H1 (cell line): ENCODE measurements around the gene SULF2. TPM values are rescaled to one million over a fixed set of nuclear protein-coding genes. Genes with fewer than 3 reads are reported as not detected.

Experiments used
- CTCF ChIA-PET: fragments of 300-600 bp; sonication (Branson Sonifier 250); formaldehyde crosslinking; loops from one replicate; lab custom pipeline; 2021; ENCODE audit not compliant: partially characterized antibody; lab: Charles Lee
- POLR2A ChIA-PET: fragments of 300-600 bp; sonication (Branson Sonifier 250); formaldehyde crosslinking; loops from one replicate; lab custom pipeline; 2021; ENCODE audit warnings: inconsistent platforms; ENCODE audit not compliant: partially characterized antibody; lab: Charles Lee
- DNase-seq, 2 experiments: peaks; one replicate each; pipeline versions ENCODE4 v3.0.0 to v3.0.0-alpha.2; 2010 to 2022; ENCODE audit warnings: low spot score in 2 of 2, low read depth in 1 of 2, mixed read lengths in 1 of 2
- FAIRE-seq: peaks from 2 replicates; lab custom pipeline; 2011; peaks lifted over from hg19 to GRCh38; lab: Jason Lieb, UNC
- H2AFZ ChIP-seq: 2 replicates; pipeline ENCODE4 v1.8.1; 2012; ENCODE audit warnings: low read length, inconsistent platforms
- H2AK5ac ChIP-seq: 2 replicates; pipeline ENCODE4 v1.6.1; 2013; ENCODE audit warnings: low read depth, low read length
- H2BK120ac ChIP-seq: replicated peaks from 2 replicates; pipeline ENCODE3; 2013; ENCODE audit warnings: low read depth, low read length, inconsistent platforms
- H2BK12ac ChIP-seq: 2 replicates; pipeline ENCODE4 v1.6.1; 2013; ENCODE audit warnings: low read depth, low read length
- H2BK15ac ChIP-seq: 2 replicates; pipeline ENCODE4 v1.6.1; 2013; ENCODE audit warnings: low read length
- H2BK20ac ChIP-seq: 2 replicates; pipeline ENCODE4 v1.6.1; 2013; ENCODE audit warnings: low read length
- H2BK5ac ChIP-seq: 2 replicates; pipeline ENCODE4 v1.6.1; 2013; ENCODE audit warnings: low read depth, low read length
- H3K14ac ChIP-seq: 2 replicates; pipeline ENCODE4 v1.6.1; 2013; ENCODE audit warnings: inconsistent platforms; ENCODE audit not compliant: insufficient read length
- H3K18ac ChIP-seq: 2 replicates; pipeline ENCODE4 v1.6.1; 2013; ENCODE audit warnings: low read length; ENCODE audit errors: extremely low read depth
- H3K23ac ChIP-seq: 2 replicates; pipeline ENCODE4 v1.6.1; 2013; ENCODE audit warnings: inconsistent platforms; ENCODE audit not compliant: insufficient read length
- H3K23me2 ChIP-seq: 2 replicates; pipeline ENCODE4 v1.6.1; 2013; ENCODE audit warnings: low read depth, low read length
- H3K27ac ChIP-seq: 2 replicates; pipeline ENCODE4 v1.6.1; 2011; ENCODE audit warnings: low read depth, low read length, inconsistent platforms
- H3K27me3 ChIP-seq, 4 experiments: replicated peaks in 1 of 4; 1 replicate in 1 of 4; 2 replicates in 3 of 4; pipeline versions ENCODE4 v1.6.1 to v1.8.1; 2011 to 2013; ENCODE audit warnings: low read length in 3 of 4, mild to moderate bottlenecking in 3 of 4, inconsistent platforms in 2 of 4, mixed read lengths in 2 of 4, moderate library complexity in 1 of 4; ENCODE audit not compliant: control insufficient read depth in 3 of 4, insufficient read depth in 3 of 4; ENCODE audit errors: extremely low read depth in 1 of 4
- H3K36me3 ChIP-seq, 4 experiments: 2 replicates each; pipeline versions ENCODE4 v1.6.1 to v1.8.1; 2011 to 2013; ENCODE audit warnings: mild to moderate bottlenecking in 4 of 4, low read length in 3 of 4, moderate library complexity in 2 of 4, control low read depth in 1 of 4, inconsistent platforms in 1 of 4; ENCODE audit not compliant: insufficient read depth in 4 of 4, control insufficient read depth in 2 of 4
- H3K4ac ChIP-seq: replicated peaks from 2 replicates; pipeline ENCODE3; 2013; ENCODE audit warnings: low read length, low read depth, mixed read lengths, inconsistent platforms; ENCODE audit not compliant: insufficient read length
- H3K4me1 ChIP-seq, 4 experiments: replicated peaks in 1 of 4; 1 replicate in 1 of 4; 2 replicates in 3 of 4; pipeline versions ENCODE4 v1.6.1 to v1.8.1; 2011 to 2013; ENCODE audit warnings: low read length in 3 of 4, inconsistent platforms in 2 of 4, mixed read lengths in 1 of 4; ENCODE audit not compliant: insufficient read depth in 4 of 4, control insufficient read depth in 3 of 4
- H3K4me2 ChIP-seq, 2 experiments: 2 replicates each; pipeline versions ENCODE4 v1.6.1 to v1.8.1; 2011 to 2013; ENCODE audit warnings: low read depth in 2 of 2, low read length in 2 of 2, control low read depth in 1 of 2, inconsistent platforms in 1 of 2, mild to moderate bottlenecking in 1 of 2; ENCODE audit not compliant: insufficient read depth in 1 of 2
- H3K4me3 ChIP-seq, 4 experiments: fragments of 200-600, 300-600 bp in 1 of 4; sonication (generic), shearing (Covaris generic), sonication (Bioruptor Twin) in 1 of 4; 2 replicates each; pipeline versions ENCODE4 v1.5.1 to v1.8.1; 2011 to 2016; ENCODE audit warnings: low read length in 4 of 4, low read depth in 3 of 4, control low read depth in 2 of 4, inconsistent platforms in 2 of 4, mild to moderate bottlenecking in 2 of 4, mixed read lengths in 1 of 4, moderate library complexity in 1 of 4; ENCODE audit not compliant: insufficient read depth in 2 of 4; ENCODE audit errors: extremely low read depth in 1 of 4
- H3K56ac ChIP-seq: replicated peaks from 2 replicates; pipeline ENCODE3; 2013; ENCODE audit warnings: low read depth, mild to moderate bottlenecking, mixed read lengths, low read length, inconsistent platforms; ENCODE audit not compliant: insufficient read length
- H3K79me1 ChIP-seq: 2 replicates; pipeline ENCODE4 v1.6.1; 2013; ENCODE audit warnings: low read depth, low read length, control low read depth
- H3K79me2 ChIP-seq, 2 experiments: 2 replicates each; pipeline versions ENCODE4 v1.6.1 to v1.8.1; 2012 to 2013; ENCODE audit warnings: low read length in 2 of 2, mild to moderate bottlenecking in 2 of 2, inconsistent platforms in 1 of 2; ENCODE audit not compliant: insufficient read depth in 2 of 2, control insufficient read depth in 1 of 2
- H3K9ac ChIP-seq, 4 experiments: replicated peaks in 1 of 4; 1 replicate in 1 of 4; 2 replicates in 3 of 4; pipeline versions ENCODE4 v1.6.1 to v1.8.1; 2011 to 2013; ENCODE audit warnings: low read depth in 3 of 4, low read length in 3 of 4, control low read depth in 2 of 4, mild to moderate bottlenecking in 2 of 4, moderate library complexity in 2 of 4, inconsistent platforms in 1 of 4; ENCODE audit errors: extremely low read depth in 1 of 4
- H3K9me3 ChIP-seq, 2 experiments: 2 replicates each; pipeline versions ENCODE4 v1.6.1 to v1.8.1; 2012 to 2013; ENCODE audit warnings: mild to moderate bottlenecking in 2 of 2, moderate library complexity in 2 of 2, control low read depth in 1 of 2, inconsistent platforms in 1 of 2, low read depth in 1 of 2, low read length in 1 of 2, mixed read lengths in 1 of 2; ENCODE audit not compliant: insufficient read depth in 2 of 2
- H4K20me1 ChIP-seq, 2 experiments: replicated peaks in 1 of 2; 2 replicates each; pipeline versions ENCODE3 to v1.8.1; 2011 to 2013; ENCODE audit warnings: inconsistent platforms in 2 of 2, low read length in 2 of 2, mild to moderate bottlenecking in 1 of 2; ENCODE audit not compliant: insufficient read depth in 2 of 2, control insufficient read depth in 1 of 2
- H4K5ac ChIP-seq: 2 replicates; pipeline ENCODE4 v1.6.1; 2013; ENCODE audit warnings: low read length, low read depth, mixed read lengths, inconsistent platforms; ENCODE audit not compliant: insufficient read length
- H4K8ac ChIP-seq: 2 replicates; pipeline ENCODE4 v1.8.0; 2013; ENCODE audit warnings: mild to moderate bottlenecking, moderate library complexity, low read length, inconsistent platforms; ENCODE audit not compliant: insufficient read depth; ENCODE audit errors: extremely low read depth
- H4K91ac ChIP-seq: replicated peaks from 2 replicates; pipeline ENCODE3; 2013; ENCODE audit warnings: low read length, mixed read lengths, inconsistent platforms; ENCODE audit not compliant: insufficient read length
- E2F6 ChIP-seq: IDR thresholded peaks from 2 replicates; pipeline ENCODE4 v1.6.1; 2012; ENCODE audit warnings: inconsistent platforms
- JUND ChIP-seq: IDR thresholded peaks from 2 replicates; pipeline ENCODE4 v1.6.1; 2011; ENCODE audit warnings: mild to moderate bottlenecking, improper control_type of control experiment, low read length
- MAX ChIP-seq: IDR thresholded peaks from 2 replicates; pipeline ENCODE4 v1.6.1; 2012; ENCODE audit warnings: inconsistent platforms
- WGBS, 2 experiments: shearing (Covaris generic) in 1 of 2; methylation state at CpG; one replicate each; pipeline versions ENCODE4 v1.1.6 to v1.1.7; 2013 to 2015; ENCODE audit warnings: low lambda C conversion rate in 2 of 2, mixed read lengths in 2 of 2, inconsistent platforms in 1 of 2, low coverage in 1 of 2, missing lambda C conversion rate in 1 of 2; ENCODE audit not compliant: insufficient replicate concordance in 2 of 2, insufficient coverage in 1 of 2, insufficient read length in 1 of 2; ENCODE audit errors: extremely low coverage in 1 of 2, missing lambda C conversion rate in 1 of 2; 5-methylcytosine and 5-hydroxymethylcytosine counted together
- polyA plus RNA-seq, 7 experiments: library from polyadenylated mRNA; depleted of rRNA in 3 of 7; stranded (reverse) in 5 of 7; unstranded in 2 of 7; fragments of >200 nt in 5 of 7; fragments of 200-250 nt in 2 of 7; gene quantifications; 1 replicate in 5 of 7; 2 replicates in 1 of 7; 4 replicates in 1 of 7; pipeline versions ENCODE4 v1.2.1 to v1.2.3, GENCODE V29; 2011 to 2013; ENCODE audit warnings: missing spikeins in 2 of 7, mixed read lengths in 2 of 7
- total RNA-seq: library from RNA; stranded (reverse); fragmentation: NEBNext Ultra II Directional; extraction: Animal tissue kit (Norgen Biotek cat#: 25700); gene quantifications from 2 replicates; pipeline ENCODE4 v1.2.1, GENCODE V29; 2021

SULF2 gene
- total and polyA plus RNA-seq, 2 of the 8 experiments (the other 6 are each of a cell fraction or from before 2014, with no cell fraction given), result 15.7 to 28.2 TPM

- 78% methylated on average over 5 of the region's 5 CpGs; no CpG with 5 or more reads in 1 of the 2 experiments for WGBS, 2 experiments
- FAIRE-seq, result no peak
Measured at GRCh38 chr20:47815866-47816265, 30.6 kb upstream of the SULF2 start.

More at GRCh38 chr20:47815866-47816265, 30.6 kb upstream of the SULF2 start:
- peaks cover 0 to 3% (median 1%) of the 10 kb centered on the region in 4 experiments; a peak in 2 of 7 replicates for H3K4me1 ChIP-seq
- no peak overlapping the region for H3K27ac ChIP-seq
- H3K4me2 ChIP-seq, result no peak overlapping the region
- no peak overlapping the region for H4K8ac ChIP-seq
- H3K56ac ChIP-seq, result no peak overlapping the region
- H2BK20ac ChIP-seq, result no peak overlapping the region
- H2BK15ac ChIP-seq, result no peak overlapping the region
- no peak overlapping the region for H3K4ac ChIP-seq
- TF ChIP-seq MAX, result peak; percentile 39; the same call in 1 of the 2 replicates
- peak; percentile 59; the same call in 1 of the 2 replicates for TF ChIP-seq E2F6
- TF ChIP-seq JUND, result no peak
- TF ChIP-seq, all 59 proteins: peak for 2
- DNase-seq, result no peak
- no peak overlapping the region for H3K23ac ChIP-seq
- H2BK120ac ChIP-seq, result no peak overlapping the region
- H3K36me3 ChIP-seq, result no peaks in the 10 kb centered on the region
- no peak overlapping the region for H3K4me3 ChIP-seq
- H3K9ac ChIP-seq, result no peak overlapping the region
- H2AFZ ChIP-seq, result no peak overlapping the region
- H3K79me2 ChIP-seq, result no peaks in the 10 kb centered on the region
- no peak overlapping the region for H2BK5ac ChIP-seq
- H3K23me2 ChIP-seq, result no peaks in the 10 kb centered on the region
- CTCF ChIA-PET, result no interaction called here
- H3K9me3 ChIP-seq, result no peaks in the 10 kb centered on the region
- H3K14ac ChIP-seq, result no peak overlapping the region
- H4K5ac ChIP-seq, result no peak overlapping the region
- H3K79me1 ChIP-seq, result no peaks in the 10 kb centered on the region
- H2AK5ac ChIP-seq, result no peak overlapping the region
- peaks cover 0 to 3% (median under 1%) of the 10 kb centered on the region in 4 experiments; a peak in 1 of 7 replicates for H3K27me3 ChIP-seq
- POLR2A ChIA-PET, result no interaction called here
- no peak overlapping the region for H2BK12ac ChIP-seq
- no peak overlapping the region for H3K18ac ChIP-seq
- no peak overlapping the region for H4K91ac ChIP-seq
- no peaks in the 10 kb centered on the region for H4K20me1 ChIP-seq
